Prostate gland (tissue), 2 donors: ENCODE measurements around the gene CLEC16A.

Experiments
- POLR2AphosphoS5 ChIP-seq: sonication (generic); formaldehyde crosslinking; IDR thresholded peaks from one replicate; pipeline ENCODE4 v1.6.1; 2017; ENCODE audit warnings: antibody characterized with exemption
- TF ChIP-seq, protein P1 (sequence below), 4 experiments: fragments of 200-600 bp in 2 of 4; fragments of 450-650 bp in 2 of 4; sonication (generic) in 2 of 4; IDR thresholded peaks; 1 replicate in 3 of 4; 2 replicates in 1 of 4; pipeline ENCODE4 v1.5.1; 2016 to 2019; ENCODE audit warnings: antibody characterized with exemption in 4 of 4, mild to moderate bottlenecking in 2 of 4, moderate library complexity in 2 of 4

DNA sequence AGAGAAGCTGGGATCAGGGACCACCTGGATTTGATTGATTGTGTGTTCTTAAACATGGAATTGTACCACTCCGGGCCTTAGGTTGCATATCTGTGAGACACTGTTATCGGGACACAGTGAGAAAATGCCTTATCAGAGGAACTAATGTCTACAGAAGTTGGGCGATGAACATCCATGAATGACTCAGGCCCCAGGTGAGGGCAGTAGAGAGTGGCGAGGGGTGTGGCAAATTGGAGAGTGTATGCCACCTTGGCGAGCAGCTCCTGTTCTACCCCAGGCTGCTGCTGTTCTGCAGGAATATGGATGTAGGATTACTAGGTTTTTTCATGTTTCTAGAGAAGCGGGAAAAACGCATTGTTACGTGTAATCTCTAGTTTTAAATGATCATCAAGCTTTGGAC, 38.8 kb downstream of the CLEC16A start:
- TF ChIP-seq POLR2AphosphoS5 = no peak
- TF ChIP-seq, protein P1, sequence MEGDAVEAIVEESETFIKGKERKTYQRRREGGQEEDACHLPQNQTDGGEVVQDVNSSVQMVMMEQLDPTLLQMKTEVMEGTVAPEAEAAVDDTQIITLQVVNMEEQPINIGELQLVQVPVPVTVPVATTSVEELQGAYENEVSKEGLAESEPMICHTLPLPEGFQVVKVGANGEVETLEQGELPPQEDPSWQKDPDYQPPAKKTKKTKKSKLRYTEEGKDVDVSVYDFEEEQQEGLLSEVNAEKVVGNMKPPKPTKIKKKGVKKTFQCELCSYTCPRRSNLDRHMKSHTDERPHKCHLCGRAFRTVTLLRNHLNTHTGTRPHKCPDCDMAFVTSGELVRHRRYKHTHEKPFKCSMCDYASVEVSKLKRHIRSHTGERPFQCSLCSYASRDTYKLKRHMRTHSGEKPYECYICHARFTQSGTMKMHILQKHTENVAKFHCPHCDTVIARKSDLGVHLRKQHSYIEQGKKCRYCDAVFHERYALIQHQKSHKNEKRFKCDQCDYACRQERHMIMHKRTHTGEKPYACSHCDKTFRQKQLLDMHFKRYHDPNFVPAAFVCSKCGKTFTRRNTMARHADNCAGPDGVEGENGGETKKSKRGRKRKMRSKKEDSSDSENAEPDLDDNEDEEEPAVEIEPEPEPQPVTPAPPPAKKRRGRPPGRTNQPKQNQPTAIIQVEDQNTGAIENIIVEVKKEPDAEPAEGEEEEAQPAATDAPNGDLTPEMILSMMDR (IDR thresholded peaks at IDR 0.05) = no peak
